ENCODE data around the gene LRRC4B. TPM values are rescaled to one million over a fixed set of nuclear protein-coding genes. Genes with fewer than 3 reads are reported as not detected.
A peak's percentile ranks its signal among the peaks of the same experiment; 100 is the strongest.

The LRRC4B gene
- total RNA-seq, 2 donors from 2014 or later = 0.26 to 10.5 TPM

DNA sequence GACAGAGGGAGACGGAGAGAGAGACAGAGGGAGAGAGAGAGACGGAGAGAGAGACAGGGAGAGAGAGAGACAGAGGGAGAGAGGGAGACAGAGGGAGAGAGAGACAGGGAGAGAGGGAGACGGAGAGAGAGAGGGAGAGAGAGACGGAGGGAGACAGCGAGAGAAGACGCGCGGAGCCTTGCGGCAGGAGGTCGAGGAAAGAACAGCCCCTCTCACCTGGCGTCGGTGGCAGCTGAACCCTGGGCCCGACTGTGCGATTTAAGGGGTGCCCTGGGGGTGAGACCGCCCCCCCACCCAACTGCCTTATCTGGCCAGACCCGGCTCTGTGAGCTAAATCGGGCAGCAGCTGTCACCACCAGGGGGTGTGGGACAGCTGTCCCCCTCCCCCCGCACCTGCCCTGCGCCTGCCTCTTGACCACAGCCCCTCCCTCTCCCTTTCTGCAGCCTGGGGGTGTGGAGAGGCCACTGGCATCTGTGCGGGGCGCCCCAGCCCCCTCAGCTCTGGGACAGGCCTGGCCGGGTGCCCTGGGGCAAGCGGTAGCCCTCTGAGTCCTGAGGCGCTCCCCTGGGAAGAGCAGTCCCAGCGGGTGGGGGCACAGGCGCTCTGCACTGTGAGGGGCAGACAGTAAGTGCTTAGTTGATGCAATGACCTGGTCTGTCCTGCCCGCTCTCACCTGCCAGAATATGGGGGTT is 68.0 kb downstream of the LRRC4B start:
- Histone ChIP-seq H3K9me3 (no peaks in the 10 kb centered on the region), H3K36me3 (replicated peaks in 1 of 2; ENCODE audit: insufficient read depth in 1 of 2, low read depth in 2 of 2) (no peaks in the 10 kb centered on the region), H3K27me3 (no peaks in the 10 kb centered on the region), H3K27ac (no peak overlapping the region), H3K4me1 (peaks cover 9% of the 10 kb centered on the region), H3K4me3 (no peak overlapping the region)
- no peak for DNase-seq
- intact Hi-C loops (cut with DNase I) = no loop called here
- ATAC-seq = peak; percentile 20
- 49 to 51% methylated on average over 22 to 26 of the region's 27 CpGs for WGBS, 2 donors
- TF ChIP-seq POLR2A (IDR thresholded peaks at IDR 0.05) = no peak
- TF ChIP-seq, protein P1, sequence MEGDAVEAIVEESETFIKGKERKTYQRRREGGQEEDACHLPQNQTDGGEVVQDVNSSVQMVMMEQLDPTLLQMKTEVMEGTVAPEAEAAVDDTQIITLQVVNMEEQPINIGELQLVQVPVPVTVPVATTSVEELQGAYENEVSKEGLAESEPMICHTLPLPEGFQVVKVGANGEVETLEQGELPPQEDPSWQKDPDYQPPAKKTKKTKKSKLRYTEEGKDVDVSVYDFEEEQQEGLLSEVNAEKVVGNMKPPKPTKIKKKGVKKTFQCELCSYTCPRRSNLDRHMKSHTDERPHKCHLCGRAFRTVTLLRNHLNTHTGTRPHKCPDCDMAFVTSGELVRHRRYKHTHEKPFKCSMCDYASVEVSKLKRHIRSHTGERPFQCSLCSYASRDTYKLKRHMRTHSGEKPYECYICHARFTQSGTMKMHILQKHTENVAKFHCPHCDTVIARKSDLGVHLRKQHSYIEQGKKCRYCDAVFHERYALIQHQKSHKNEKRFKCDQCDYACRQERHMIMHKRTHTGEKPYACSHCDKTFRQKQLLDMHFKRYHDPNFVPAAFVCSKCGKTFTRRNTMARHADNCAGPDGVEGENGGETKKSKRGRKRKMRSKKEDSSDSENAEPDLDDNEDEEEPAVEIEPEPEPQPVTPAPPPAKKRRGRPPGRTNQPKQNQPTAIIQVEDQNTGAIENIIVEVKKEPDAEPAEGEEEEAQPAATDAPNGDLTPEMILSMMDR (IDR thresholded peaks at IDR 0.05) = no peak

DNA sequence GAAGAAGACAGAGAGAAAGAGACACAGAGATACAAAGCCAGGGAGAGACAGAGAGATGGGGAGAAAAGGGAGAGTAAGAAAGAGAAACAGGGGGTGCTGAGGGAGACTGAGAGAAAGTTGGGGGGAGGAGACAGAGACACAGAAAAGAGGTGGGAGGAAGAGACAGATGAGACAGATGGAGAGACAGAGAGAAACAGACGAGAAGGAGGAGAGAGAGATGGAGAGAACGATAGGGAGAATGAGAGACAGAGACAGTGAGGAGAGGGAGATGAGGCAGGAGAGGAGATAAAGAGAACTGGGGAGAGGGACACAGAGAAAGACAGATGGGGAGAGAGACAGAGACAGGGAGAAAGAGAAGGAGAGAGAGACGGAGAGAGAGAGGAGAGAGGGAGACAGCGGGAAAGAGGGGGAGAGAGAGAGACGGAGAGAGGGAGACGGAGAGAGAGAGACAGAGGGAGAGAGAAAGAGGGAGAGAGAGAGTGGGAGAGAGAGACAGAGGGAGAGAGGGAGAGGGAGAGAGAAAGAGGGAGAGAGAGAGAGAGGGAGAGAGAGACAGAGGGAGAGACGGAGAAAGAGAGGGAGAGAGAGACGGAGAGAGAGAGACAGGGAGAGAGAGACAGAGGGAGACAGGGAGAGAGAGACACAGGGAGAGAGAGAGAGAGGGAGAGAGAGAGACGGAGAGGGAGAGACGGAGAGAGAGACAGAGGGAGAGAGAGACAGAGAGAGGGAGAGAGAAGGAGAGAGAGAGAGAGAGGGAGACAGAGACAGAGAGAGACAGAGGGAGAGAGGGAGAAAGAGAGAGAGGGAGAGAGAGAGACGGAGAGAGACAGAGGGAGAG is 69.8 kb downstream of the LRRC4B start:
- TF ChIP-seq, protein P1 (IDR thresholded peaks at IDR 0.05) = no peak
- TF ChIP-seq POLR2A (IDR thresholded peaks at IDR 0.05) = no peak
- ATAC-seq (no peak), DNase-seq (no peak)
- Histone ChIP-seq H3K4me1 (peaks cover 9% of the 10 kb centered on the region), H3K9me3 (no peaks in the 10 kb centered on the region), H3K27me3 (no peaks in the 10 kb centered on the region), H3K36me3 (replicated peaks in 1 of 2; ENCODE audit: insufficient read depth in 1 of 2, low read depth in 2 of 2) (no peaks in the 10 kb centered on the region), H3K4me3 (no peak overlapping the region), H3K27ac (no peak overlapping the region)
- intact Hi-C loops (cut with DNase I) = no loop called here
- 81 to 91% methylated on average over 7 to 11 of the region's 11 CpGs for WGBS, 2 donors

DNA sequence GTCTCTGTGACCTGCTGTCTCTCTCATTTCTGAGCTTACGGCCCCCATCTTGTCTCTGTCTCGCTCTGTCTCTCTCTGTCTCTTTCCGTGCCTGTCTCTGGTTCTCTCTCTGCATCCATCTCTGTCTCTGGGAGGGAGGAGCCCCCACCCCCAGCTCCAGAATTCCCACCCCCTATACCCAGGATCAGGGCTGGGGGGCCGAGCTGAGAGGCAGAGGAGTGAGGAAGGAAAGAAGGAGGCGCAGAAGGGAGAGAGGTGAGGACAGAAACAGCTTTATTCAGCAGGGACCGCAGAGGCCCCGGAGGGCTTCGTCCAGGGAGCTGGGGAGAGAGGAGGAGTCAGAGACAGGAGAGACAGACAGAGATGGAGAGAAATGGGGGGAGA is 71.2 kb downstream of the LRRC4B start:
- TF ChIP-seq, protein P1 (IDR thresholded peaks at IDR 0.05) = no peak
- no peak for TF ChIP-seq POLR2A (IDR thresholded peaks at IDR 0.05)
- DNase-seq = no peak
- H3K27me3 ChIP-seq = no peaks in the 10 kb centered on the region
- H3K27ac ChIP-seq = no peak overlapping the region
- no peaks in the 10 kb centered on the region for H3K9me3 ChIP-seq
- ATAC-seq = no peak
- H3K4me3 ChIP-seq = no peak overlapping the region
- peaks cover 9% of the 10 kb centered on the region for H3K4me1 ChIP-seq
- intact Hi-C loops (cut with DNase I) = no loop called here
- no peaks in the 10 kb centered on the region for H3K36me3 ChIP-seq (replicated peaks in 1 of 2; ENCODE audit: insufficient read depth in 1 of 2, low read depth in 2 of 2)
- 77 to 80% methylated on average over 8 of the region's 8 CpGs for WGBS, 2 donors

DNA sequence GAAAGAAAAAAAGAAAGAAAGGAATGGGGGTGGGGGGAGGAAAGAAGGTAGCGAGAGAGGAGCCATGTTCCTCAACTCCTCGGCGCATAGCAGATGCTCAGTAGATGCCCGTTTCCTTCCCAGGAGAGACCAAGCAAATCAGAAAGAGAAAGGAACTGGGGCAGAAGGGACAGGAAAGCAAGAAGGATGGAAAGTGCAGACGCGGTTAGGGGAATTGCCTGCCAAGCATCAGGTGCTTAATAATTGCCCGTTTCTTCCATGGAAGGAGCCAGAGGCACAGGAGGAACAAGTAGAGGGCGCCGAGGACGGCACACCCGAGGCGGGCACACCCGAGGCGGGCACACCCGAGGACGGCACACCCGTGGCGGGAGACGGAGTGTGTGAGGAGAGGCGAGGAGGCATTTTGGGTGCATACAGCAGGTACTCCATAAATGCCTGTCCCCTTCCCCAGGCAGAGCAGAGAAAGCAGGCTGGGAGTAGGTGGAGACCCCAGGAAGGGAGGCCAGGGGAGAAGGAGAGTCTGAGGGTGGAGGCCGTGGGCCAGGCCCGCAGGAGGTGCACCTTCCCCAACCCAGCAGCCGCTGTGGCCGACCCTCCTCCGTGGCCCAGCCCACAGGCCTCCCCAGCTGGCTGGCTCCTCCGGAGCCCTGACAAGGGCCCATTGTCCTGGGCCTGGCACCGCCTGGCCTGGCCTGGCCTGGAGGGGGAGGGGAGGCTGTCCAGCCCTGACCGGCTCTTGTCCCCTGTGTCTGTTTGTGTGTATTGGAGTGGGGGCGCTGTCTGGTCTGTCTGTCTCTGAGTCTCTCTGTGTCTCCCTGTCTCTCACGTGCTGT is 71.8 kb downstream of the LRRC4B start:
- DNase-seq (peak; percentile 30 to 61 (median 54)), ATAC-seq (peak; percentile 86)
- Histone ChIP-seq H3K27ac (no peak overlapping the region), H3K36me3 (replicated peaks in 1 of 2; ENCODE audit: insufficient read depth in 1 of 2, low read depth in 2 of 2) (no peaks in the 10 kb centered on the region), H3K4me1 (peaks cover 9% of the 10 kb centered on the region), H3K27me3 (no peaks in the 10 kb centered on the region), H3K9me3 (no peaks in the 10 kb centered on the region), H3K4me3 (no peak overlapping the region)
- intact Hi-C loops (cut with DNase I) = no loop called here
- 74% methylated on average over 27 to 29 of the region's 30 CpGs for WGBS, 2 donors
- TF ChIP-seq POLR2A (IDR thresholded peaks at IDR 0.05) = no peak
- TF ChIP-seq, protein P1 (IDR thresholded peaks at IDR 0.05) = no peak
